Measurements from ENCODE around the gene SCN9A.

The SCN9A gene

GRCh38 chr2:166372046-166372445, 3.7 kb downstream of the SCN9A start:
- Histone ChIP-seq H3K4me3 (ENCODE audit: low read length) (no peak overlapping the region), H3K27ac (ENCODE audit: low read length) (no peak overlapping the region), H3F3A (ENCODE audit: insufficient read depth, low read length) (peaks cover 18% of the 10 kb centered on the region), H2AFZ (ENCODE audit: low read length) (no peak overlapping the region), H3K36me3 (replicated peaks; ENCODE audit: insufficient read depth, low read length) (no peaks in the 10 kb centered on the region), H3K79me2 (ENCODE audit: low read length) (peaks cover 42% of the 10 kb centered on the region), H4K20me1 (ENCODE audit: insufficient read depth, low read length) (no peaks in the 10 kb centered on the region), H3K9me3 (replicated peaks; ENCODE audit: insufficient read depth, low read length) (no peaks in the 10 kb centered on the region), H3K27me3 (replicated peaks; ENCODE audit: insufficient read depth, low read length) (no peaks in the 10 kb centered on the region), H3K9ac (ENCODE audit: low read length) (no peak overlapping the region), H3K9me2 (replicated peaks; ENCODE audit: insufficient read depth, low read length) (no peaks in the 10 kb centered on the region), H3K4me2 (ENCODE audit: low read depth, low read length) (no peak overlapping the region), H3K4me1 (ENCODE audit: low read length) (peaks cover 13% of the 10 kb centered on the region)
- DNase-seq, result no peak
- no peak for TF ChIP-seq CTCF (IDR thresholded peaks at IDR 0.05; ENCODE audit: low read length)
- no peak for TF ChIP-seq EZH2phosphoT487 (IDR thresholded peaks at IDR 0.05; ENCODE audit: low read length)
- no peak for TF ChIP-seq EZH2 (optimal IDR thresholded peaks at IDR 0.05; ENCODE audit: low read depth, low read length)

- no peak overlapping the region for H3K4me3 ChIP-seq (ENCODE audit: low read length)
Observed at GRCh38 chr2:166365803-166366420, 9.8 kb downstream of the SCN9A start.

GRCh38 chr2:166365239-166365638, 10.5 kb downstream of the SCN9A start:
- Histone ChIP-seq H3K4me2 (ENCODE audit: low read depth, low read length) (no peak overlapping the region), H3K27me3 (replicated peaks; ENCODE audit: insufficient read depth, low read length) (no peaks in the 10 kb centered on the region), H2AFZ (ENCODE audit: low read length) (no peak overlapping the region), H3K9ac (ENCODE audit: low read length) (no peak overlapping the region), H3K27ac (ENCODE audit: low read length) (no peak overlapping the region), H3K36me3 (replicated peaks; ENCODE audit: insufficient read depth, low read length) (no peaks in the 10 kb centered on the region), H3K4me1 (ENCODE audit: low read length) (no peaks in the 10 kb centered on the region), H3F3A (ENCODE audit: insufficient read depth, low read length) (no peaks in the 10 kb centered on the region), H4K20me1 (ENCODE audit: insufficient read depth, low read length) (no peaks in the 10 kb centered on the region), H3K4me3 (ENCODE audit: low read length) (no peak overlapping the region), H3K79me2 (ENCODE audit: low read length) (peaks cover 42% of the 10 kb centered on the region), H3K9me3 (replicated peaks; ENCODE audit: insufficient read depth, low read length) (no peaks in the 10 kb centered on the region), H3K9me2 (replicated peaks; ENCODE audit: insufficient read depth, low read length) (no peaks in the 10 kb centered on the region)
- no peak for TF ChIP-seq CTCF (IDR thresholded peaks at IDR 0.05; ENCODE audit: low read length)
- no peak for TF ChIP-seq EZH2 (optimal IDR thresholded peaks at IDR 0.05; ENCODE audit: low read depth, low read length)
- TF ChIP-seq EZH2phosphoT487 (IDR thresholded peaks at IDR 0.05; ENCODE audit: low read length), result no peak
- DNase-seq, result no peak

More at GRCh38 chr2:166365803-166366420, 9.8 kb downstream of the SCN9A start:
- Histone ChIP-seq H3K9ac (ENCODE audit: low read length) (no peak overlapping the region), H4K20me1 (ENCODE audit: insufficient read depth, low read length) (no peaks in the 10 kb centered on the region), H3F3A (ENCODE audit: insufficient read depth, low read length) (no peaks in the 10 kb centered on the region), H3K4me1 (ENCODE audit: low read length) (no peaks in the 10 kb centered on the region), H2AFZ (ENCODE audit: low read length) (no peak overlapping the region), H3K9me3 (replicated peaks; ENCODE audit: insufficient read depth, low read length) (no peaks in the 10 kb centered on the region), H3K9me2 (replicated peaks; ENCODE audit: insufficient read depth, low read length) (no peaks in the 10 kb centered on the region), H3K79me2 (ENCODE audit: low read length) (peaks cover 39% of the 10 kb centered on the region), H3K27me3 (replicated peaks; ENCODE audit: insufficient read depth, low read length) (no peaks in the 10 kb centered on the region), H3K4me2 (ENCODE audit: low read depth, low read length) (no peak overlapping the region), H3K36me3 (replicated peaks; ENCODE audit: insufficient read depth, low read length) (no peaks in the 10 kb centered on the region), H3K27ac (ENCODE audit: low read length) (no peak overlapping the region)
- no peak for TF ChIP-seq EZH2phosphoT487 (IDR thresholded peaks at IDR 0.05; ENCODE audit: low read length)
- no peak for TF ChIP-seq EZH2 (optimal IDR thresholded peaks at IDR 0.05; ENCODE audit: low read depth, low read length)
- no peak for TF ChIP-seq CTCF (IDR thresholded peaks at IDR 0.05; ENCODE audit: low read length)
- DNase-seq, result no peak

Data from MM.1S (cell line).